ENCODE results near the gene SNF8.

The SNF8 gene, protein sequence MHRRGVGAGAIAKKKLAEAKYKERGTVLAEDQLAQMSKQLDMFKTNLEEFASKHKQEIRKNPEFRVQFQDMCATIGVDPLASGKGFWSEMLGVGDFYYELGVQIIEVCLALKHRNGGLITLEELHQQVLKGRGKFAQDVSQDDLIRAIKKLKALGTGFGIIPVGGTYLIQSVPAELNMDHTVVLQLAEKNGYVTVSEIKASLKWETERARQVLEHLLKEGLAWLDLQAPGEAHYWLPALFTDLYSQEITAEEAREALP

DNA sequence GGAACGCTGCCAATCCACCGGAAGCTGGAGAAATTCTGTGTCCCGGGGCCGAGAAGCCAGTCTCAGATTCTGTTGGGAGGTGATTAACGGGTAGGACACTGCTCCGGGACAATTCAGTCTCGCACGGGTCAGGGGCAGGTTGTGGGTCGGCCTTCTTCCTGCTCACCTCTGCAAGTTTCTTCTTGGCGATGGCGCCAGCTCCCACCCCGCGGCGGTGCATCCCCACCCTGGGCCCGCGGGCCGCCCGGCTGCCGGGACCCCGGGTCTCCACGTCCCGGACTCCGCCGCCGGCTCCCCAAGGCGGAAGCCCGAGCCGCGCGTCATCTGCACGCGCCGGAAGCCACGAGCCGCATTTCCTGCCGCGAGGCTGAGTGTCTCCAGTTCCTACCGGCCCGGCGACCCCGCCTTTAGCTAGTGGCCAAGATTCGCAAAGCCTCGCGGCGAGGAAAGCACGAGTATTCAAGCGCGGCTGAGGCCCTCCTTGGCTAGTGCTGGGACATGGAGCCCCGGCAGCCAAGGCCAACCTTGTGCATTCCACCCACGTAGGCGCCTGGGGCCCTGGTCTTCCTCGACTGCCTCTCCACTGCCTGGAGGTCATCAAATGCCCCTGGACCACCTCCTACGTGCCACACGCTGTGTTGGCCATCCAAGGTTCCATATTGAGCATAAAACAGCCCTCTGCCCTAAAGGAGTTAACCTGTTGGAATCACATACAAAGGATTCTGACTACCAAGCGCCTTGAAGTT is at the start of gene SNF8:
Gene SNF8 (minus strand): TSS at position 328 of the 746 bp plus-strand sequence. CDS start 108 bp downstream, at position 220.
- TF ChIP-seq, protein P1, sequence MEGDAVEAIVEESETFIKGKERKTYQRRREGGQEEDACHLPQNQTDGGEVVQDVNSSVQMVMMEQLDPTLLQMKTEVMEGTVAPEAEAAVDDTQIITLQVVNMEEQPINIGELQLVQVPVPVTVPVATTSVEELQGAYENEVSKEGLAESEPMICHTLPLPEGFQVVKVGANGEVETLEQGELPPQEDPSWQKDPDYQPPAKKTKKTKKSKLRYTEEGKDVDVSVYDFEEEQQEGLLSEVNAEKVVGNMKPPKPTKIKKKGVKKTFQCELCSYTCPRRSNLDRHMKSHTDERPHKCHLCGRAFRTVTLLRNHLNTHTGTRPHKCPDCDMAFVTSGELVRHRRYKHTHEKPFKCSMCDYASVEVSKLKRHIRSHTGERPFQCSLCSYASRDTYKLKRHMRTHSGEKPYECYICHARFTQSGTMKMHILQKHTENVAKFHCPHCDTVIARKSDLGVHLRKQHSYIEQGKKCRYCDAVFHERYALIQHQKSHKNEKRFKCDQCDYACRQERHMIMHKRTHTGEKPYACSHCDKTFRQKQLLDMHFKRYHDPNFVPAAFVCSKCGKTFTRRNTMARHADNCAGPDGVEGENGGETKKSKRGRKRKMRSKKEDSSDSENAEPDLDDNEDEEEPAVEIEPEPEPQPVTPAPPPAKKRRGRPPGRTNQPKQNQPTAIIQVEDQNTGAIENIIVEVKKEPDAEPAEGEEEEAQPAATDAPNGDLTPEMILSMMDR (IDR thresholded peaks at IDR 0.05; ENCODE audit: low read depth, low read length): no peak
- TF ChIP-seq MYC (IDR thresholded peaks at IDR 0.05; ENCODE audit: low read depth, low read length) (peak; percentile 88), POLR2A (IDR thresholded peaks at IDR 0.05; ENCODE audit: extremely low read depth, insufficient read length) (no peak)
- TF ChIP-seq, protein P2, sequence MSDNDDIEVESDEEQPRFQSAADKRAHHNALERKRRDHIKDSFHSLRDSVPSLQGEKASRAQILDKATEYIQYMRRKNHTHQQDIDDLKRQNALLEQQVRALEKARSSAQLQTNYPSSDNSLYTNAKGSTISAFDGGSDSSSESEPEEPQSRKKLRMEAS (IDR thresholded peaks at IDR 0.05; ENCODE audit: low read depth, low read length): peak; percentile 85
- peak; percentile 94 for DNase-seq (ENCODE audit: low read depth)
- H3K4me3 ChIP-seq (ENCODE audit: low read depth, low read length): peak within 1 kb of the TSS; percentile 93

DNA sequence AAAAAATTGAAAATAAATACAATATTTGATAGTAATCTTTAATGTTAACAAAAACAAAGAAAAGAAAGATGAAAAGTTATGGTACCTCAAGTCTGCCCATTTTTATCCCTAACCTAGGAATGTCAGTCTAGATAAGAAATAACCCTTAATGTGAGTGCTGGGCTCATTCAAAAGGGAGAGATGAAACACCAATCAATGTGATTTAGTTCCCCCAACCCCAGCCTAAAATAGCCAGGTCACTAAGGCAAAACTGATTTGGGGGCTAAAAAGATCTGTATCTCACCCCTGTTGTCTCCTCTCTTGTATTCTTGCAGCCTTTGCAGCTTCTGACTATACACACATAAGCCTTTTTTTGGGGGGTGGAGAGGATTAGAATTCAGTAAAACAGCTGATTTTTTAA is 49.3 kb upstream of the SNF8 start:
- TF ChIP-seq MYC (IDR thresholded peaks at IDR 0.05; ENCODE audit: low read depth, low read length) (no peak), POLR2A (IDR thresholded peaks at IDR 0.05; ENCODE audit: extremely low read depth, insufficient read length) (no peak)
- TF ChIP-seq, protein P1 (IDR thresholded peaks at IDR 0.05; ENCODE audit: low read depth, low read length): no peak
- TF ChIP-seq, protein P2 (IDR thresholded peaks at IDR 0.05; ENCODE audit: low read depth, low read length): no peak
- DNase-seq (ENCODE audit: low read depth): no peak
- H3K4me3 ChIP-seq (ENCODE audit: low read depth, low read length): no peak overlapping the region

DNA sequence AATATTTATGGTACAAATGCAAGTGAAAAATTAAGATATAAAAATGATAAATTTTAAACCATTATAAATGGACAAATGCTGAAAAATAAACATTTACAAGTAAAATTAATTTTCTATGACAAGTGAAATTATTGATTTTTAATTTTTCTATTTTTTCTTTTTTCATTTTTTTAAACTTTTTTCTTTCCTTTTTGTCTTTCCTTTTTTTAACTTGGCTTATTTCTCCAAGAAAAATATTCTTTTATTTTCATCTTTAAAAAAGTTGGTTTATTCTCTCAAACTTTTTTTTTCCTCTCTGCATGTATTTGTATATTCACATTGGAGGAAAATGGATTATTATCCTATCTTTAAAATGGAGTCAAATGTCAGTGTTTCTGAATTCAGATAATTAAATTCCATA is 48.7 kb upstream of the SNF8 start:
- no peak for DNase-seq (ENCODE audit: low read depth)
- no peak for TF ChIP-seq MYC (IDR thresholded peaks at IDR 0.05; ENCODE audit: low read depth, low read length)
- TF ChIP-seq, protein P2 (IDR thresholded peaks at IDR 0.05; ENCODE audit: low read depth, low read length): no peak
- TF ChIP-seq POLR2A (IDR thresholded peaks at IDR 0.05; ENCODE audit: extremely low read depth, insufficient read length): no peak
- TF ChIP-seq, protein P1 (IDR thresholded peaks at IDR 0.05; ENCODE audit: low read depth, low read length): no peak
- no peak overlapping the region for H3K4me3 ChIP-seq (ENCODE audit: low read depth, low read length)

DNA sequence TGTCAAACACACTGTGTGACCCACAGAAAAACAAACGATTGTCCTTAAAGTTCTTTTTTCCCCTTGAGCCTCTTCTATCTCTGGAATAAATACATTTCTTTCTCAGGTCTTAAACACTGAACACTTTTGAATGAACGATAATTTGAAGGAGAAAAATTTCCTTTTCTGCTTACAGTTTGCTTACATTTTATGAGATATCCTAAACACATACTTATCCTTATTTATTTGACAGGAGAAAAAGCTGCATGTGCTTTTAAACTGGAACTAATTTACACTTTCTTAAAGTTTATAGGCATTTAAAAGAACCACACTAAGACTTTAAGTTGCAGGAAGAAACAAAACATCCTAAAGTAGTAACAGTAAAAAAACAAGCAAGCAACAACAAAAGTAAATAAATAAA is 47.8 kb upstream of the SNF8 start:
- H3K4me3 ChIP-seq (ENCODE audit: low read depth, low read length): no peak overlapping the region
- no peak for DNase-seq (ENCODE audit: low read depth)
- TF ChIP-seq, protein P1 (IDR thresholded peaks at IDR 0.05; ENCODE audit: low read depth, low read length): no peak
- TF ChIP-seq MYC (IDR thresholded peaks at IDR 0.05; ENCODE audit: low read depth, low read length) (no peak), POLR2A (IDR thresholded peaks at IDR 0.05; ENCODE audit: extremely low read depth, insufficient read length) (no peak)
- TF ChIP-seq, protein P2 (IDR thresholded peaks at IDR 0.05; ENCODE audit: low read depth, low read length): no peak

DNA sequence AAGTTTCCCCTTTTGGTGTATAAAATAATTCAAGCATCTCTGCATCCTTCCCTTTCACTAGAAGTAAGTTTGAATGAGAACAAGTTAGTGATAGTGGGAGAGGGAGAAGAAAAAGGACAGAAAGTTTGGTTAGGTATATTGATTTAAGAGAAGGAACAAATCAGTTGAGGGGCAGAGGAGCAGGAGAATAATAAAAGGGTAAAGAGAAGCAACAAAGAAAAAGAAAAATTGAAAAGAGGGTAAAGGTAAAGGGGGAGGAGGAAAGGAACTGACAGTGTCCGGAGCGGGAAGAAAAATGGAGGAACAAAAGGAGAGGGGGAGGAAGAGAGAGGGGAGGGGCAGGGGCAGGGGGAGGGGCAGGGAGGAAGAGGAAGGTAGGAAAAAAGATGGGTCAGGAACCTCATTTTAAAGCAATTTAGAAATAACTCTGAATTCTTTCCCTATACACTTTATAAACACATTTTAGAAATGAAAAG is 46.3 kb upstream of the SNF8 start:
- no peak for DNase-seq (ENCODE audit: low read depth)
- TF ChIP-seq, protein P1 (IDR thresholded peaks at IDR 0.05; ENCODE audit: low read depth, low read length): no peak
- TF ChIP-seq, protein P2 (IDR thresholded peaks at IDR 0.05; ENCODE audit: low read depth, low read length): no peak
- TF ChIP-seq POLR2A (IDR thresholded peaks at IDR 0.05; ENCODE audit: extremely low read depth, insufficient read length) (no peak), MYC (IDR thresholded peaks at IDR 0.05; ENCODE audit: low read depth, low read length) (no peak)
- H3K4me3 ChIP-seq (ENCODE audit: low read depth, low read length): no peak overlapping the region
